ENCODE results near the gene CLIP1. TPM values are rescaled to one million over a fixed set of nuclear protein-coding genes. Genes with fewer than 3 reads are reported as not detected.

The CLIP1 gene
- total and polyA plus RNA-seq, 2 of the 13 experiments (the other 11 are each of a cell fraction or from before 2014, with no cell fraction given): 28.9 to 43.7 TPM

DNA sequence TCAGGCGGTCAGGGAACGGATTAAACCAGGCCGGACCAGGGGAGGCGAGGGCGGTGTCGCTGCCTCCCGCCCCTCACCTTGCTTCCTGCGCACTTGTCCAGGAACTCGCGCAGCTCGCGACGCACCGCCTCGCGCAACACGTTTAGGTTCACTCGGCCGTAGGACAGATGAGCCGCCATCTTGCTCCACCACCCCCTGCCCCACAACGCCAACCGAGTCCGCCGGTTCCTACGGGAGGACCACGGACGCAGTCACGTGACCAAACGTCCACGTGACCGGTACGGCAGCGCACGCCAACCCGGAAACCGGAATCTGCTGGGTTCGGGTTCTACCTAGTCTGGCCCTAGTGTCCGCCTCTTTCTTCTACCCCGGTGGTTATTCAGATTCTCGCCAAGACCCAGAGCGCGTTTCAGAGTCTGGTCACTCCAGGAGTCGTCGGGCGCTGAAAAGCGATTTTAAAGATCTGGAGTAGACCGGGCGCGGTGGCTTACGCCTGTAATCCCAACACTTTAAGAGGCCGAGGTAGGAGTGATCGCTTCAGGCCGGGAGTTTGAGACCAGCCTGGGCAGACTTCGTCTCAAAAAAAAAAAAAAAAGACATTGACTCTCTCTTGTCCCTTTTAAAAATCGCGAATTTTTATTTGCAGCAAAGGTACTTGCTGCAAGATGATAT lies 156.1 kb downstream of the CLIP1 start, which contains the start of gene VPS33A (continued):
- TF ChIP-seq, protein P1, sequence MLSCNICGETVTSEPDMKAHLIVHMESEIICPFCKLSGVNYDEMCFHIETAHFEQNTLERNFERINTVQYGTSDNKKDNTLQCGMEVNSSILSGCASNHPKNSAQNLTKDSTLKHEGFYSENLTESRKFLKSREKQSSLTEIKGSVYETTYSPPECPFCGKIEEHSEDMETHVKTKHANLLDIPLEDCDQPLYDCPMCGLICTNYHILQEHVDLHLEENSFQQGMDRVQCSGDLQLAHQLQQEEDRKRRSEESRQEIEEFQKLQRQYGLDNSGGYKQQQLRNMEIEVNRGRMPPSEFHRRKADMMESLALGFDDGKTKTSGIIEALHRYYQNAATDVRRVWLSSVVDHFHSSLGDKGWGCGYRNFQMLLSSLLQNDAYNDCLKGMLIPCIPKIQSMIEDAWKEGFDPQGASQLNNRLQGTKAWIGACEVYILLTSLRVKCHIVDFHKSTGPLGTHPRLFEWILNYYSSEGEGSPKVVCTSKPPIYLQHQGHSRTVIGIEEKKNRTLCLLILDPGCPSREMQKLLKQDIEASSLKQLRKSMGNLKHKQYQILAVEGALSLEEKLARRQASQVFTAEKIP (CRISPR knock-in tag; IDR thresholded peaks at IDR 0.05; ENCODE audit: borderline replicate concordance): no peak
- no peak; the same call in 1 of the 2 replicates for TF ChIP-seq ZNF746 (CRISPR knock-in tag; IDR thresholded peaks at IDR 0.05)
- peak; percentile 52 for TF ChIP-seq SKI (IDR thresholded peaks at IDR 0.05; ENCODE audit: partially characterized antibody)
- TF ChIP-seq SIN3B (IDR thresholded peaks at IDR 0.05; ENCODE audit: low read length): peak; percentile 95
- peak; percentile 86; the same call in 1 of the 2 replicates for TF ChIP-seq SMAD3 (CRISPR knock-in tag; IDR thresholded peaks at IDR 0.05)
- 0 out of 2 replicates have a peak, but pooled peaks have one; percentile 29 for TF ChIP-seq MBNL3 (CRISPR knock-in tag; conservative IDR thresholded peaks at IDR 0.05)
- 0 out of 2 replicates have a peak, but pooled peaks have one; percentile 63 for TF ChIP-seq ISL2 (CRISPR knock-in tag; IDR thresholded peaks at IDR 0.05)
- TF ChIP-seq ZNF816 (CRISPR knock-in tag; IDR thresholded peaks at IDR 0.05; ENCODE audit: borderline replicate concordance): peak; percentile 88
- peak; percentile 92; the same call in 1 of the 2 replicates for TF ChIP-seq ZNF550 (CRISPR knock-in tag; IDR thresholded peaks at IDR 0.05; ENCODE audit: borderline replicate concordance)
- 0 out of 2 replicates have a peak, but pooled peaks have one; percentile 35 for TF ChIP-seq ZFP1 (CRISPR knock-in tag; IDR thresholded peaks at IDR 0.05)
- TF ChIP-seq MED8 (CRISPR knock-in tag; IDR thresholded peaks at IDR 0.05; ENCODE audit: insufficient replicate concordance): peak; percentile 71
- TF ChIP-seq ATF1 (CRISPR knock-in tag; IDR thresholded peaks at IDR 0.05): peak; percentile 74; the same call in 1 of the 2 replicates
- no peak for TF ChIP-seq ZBTB44 (CRISPR knock-in tag; IDR thresholded peaks at IDR 0.05)
- TF ChIP-seq ZSCAN20 (CRISPR knock-in tag; IDR thresholded peaks at IDR 0.05; ENCODE audit: borderline replicate concordance): 0 out of 2 replicates have a peak, but pooled peaks have one; percentile 78
- no peak for TF ChIP-seq NFIB (CRISPR knock-in tag; IDR thresholded peaks at IDR 0.05; ENCODE audit: borderline replicate concordance)
- TF ChIP-seq ZNF619 (CRISPR knock-in tag; IDR thresholded peaks at IDR 0.05): peak; percentile 97; the same call in 1 of the 2 replicates
- no peak; the same call in 1 of the 2 replicates for TF ChIP-seq MEIS2 (CRISPR knock-in tag; IDR thresholded peaks at IDR 0.05)
- TF ChIP-seq THAP11 (CRISPR knock-in tag; IDR thresholded peaks at IDR 0.05): peak; percentile 93
- no peak for TF ChIP-seq SETDB1 (CRISPR knock-in tag; IDR thresholded peaks at IDR 0.05; ENCODE audit: borderline replicate concordance)
- peak; percentile 100 for TF ChIP-seq KAT8 (CRISPR knock-in tag; IDR thresholded peaks at IDR 0.05)
- TF ChIP-seq, protein P2, sequence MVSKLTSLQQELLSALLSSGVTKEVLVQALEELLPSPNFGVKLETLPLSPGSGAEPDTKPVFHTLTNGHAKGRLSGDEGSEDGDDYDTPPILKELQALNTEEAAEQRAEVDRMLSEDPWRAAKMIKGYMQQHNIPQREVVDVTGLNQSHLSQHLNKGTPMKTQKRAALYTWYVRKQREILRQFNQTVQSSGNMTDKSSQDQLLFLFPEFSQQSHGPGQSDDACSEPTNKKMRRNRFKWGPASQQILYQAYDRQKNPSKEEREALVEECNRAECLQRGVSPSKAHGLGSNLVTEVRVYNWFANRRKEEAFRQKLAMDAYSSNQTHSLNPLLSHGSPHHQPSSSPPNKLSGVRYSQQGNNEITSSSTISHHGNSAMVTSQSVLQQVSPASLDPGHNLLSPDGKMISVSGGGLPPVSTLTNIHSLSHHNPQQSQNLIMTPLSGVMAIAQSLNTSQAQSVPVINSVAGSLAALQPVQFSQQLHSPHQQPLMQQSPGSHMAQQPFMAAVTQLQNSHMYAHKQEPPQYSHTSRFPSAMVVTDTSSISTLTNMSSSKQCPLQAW (CRISPR knock-in tag; IDR thresholded peaks at IDR 0.05): peak; percentile 70; the same call in 1 of the 2 replicates
- no peak for TF ChIP-seq GLMP (CRISPR knock-in tag; IDR thresholded peaks at IDR 0.05; ENCODE audit: borderline replicate concordance)
- peak; percentile 60; the same call in 1 of the 2 replicates for TF ChIP-seq LBX2 (CRISPR knock-in tag; IDR thresholded peaks at IDR 0.05; ENCODE audit: borderline replicate concordance)
